Osteoblast (primary cell): ENCODE data around the gene UFD1. TPM values are rescaled to one million over a fixed set of nuclear protein-coding genes. Genes with fewer than 3 reads are reported as not detected.

Experiments used
- DNase-seq: peaks from one replicate; pipeline ENCODE4 v3.0.0; 2011; ENCODE audit warnings: low spot score, mixed read lengths; ENCODE audit not compliant: insufficient read length; ENCODE audit errors: missing footprints
- H2AFZ ChIP-seq: 2 replicates; pipeline ENCODE4 v1.6.0; 2011; ENCODE audit warnings: mild to moderate bottlenecking, low read length
- H3K27ac ChIP-seq: 2 replicates; pipeline ENCODE4 v1.5.1; 2011; ENCODE audit warnings: mild to moderate bottlenecking, low read depth, low read length, moderate library complexity
- H3K27me3 ChIP-seq: 2 replicates; pipeline ENCODE4 v1.6.0; 2012; ENCODE audit warnings: mild to moderate bottlenecking, control low read depth, inconsistent platforms, low read length, moderate library complexity; ENCODE audit not compliant: insufficient read depth
- H3K36me3 ChIP-seq: 2 replicates; pipeline ENCODE4 v1.5.1; 2011; ENCODE audit warnings: mild to moderate bottlenecking, low read length, control low read depth, moderate library complexity; ENCODE audit not compliant: insufficient read depth
- H3K4me1 ChIP-seq: 2 replicates; pipeline ENCODE4 v1.5.1; 2011; ENCODE audit warnings: mild to moderate bottlenecking, low read length, control low read depth, moderate library complexity; ENCODE audit not compliant: insufficient read depth
- H3K4me2 ChIP-seq: 2 replicates; pipeline ENCODE4 v1.6.0; 2011; ENCODE audit warnings: mild to moderate bottlenecking, low read length; ENCODE audit not compliant: insufficient read depth
- H3K4me3 ChIP-seq: fragments of 200-600 bp; sonication (generic); 3 replicates; pipeline ENCODE4 v1.5.1; 2012; ENCODE audit warnings: mild to moderate bottlenecking, low read length, inconsistent platforms; ENCODE audit not compliant: insufficient read depth
- H3K79me2 ChIP-seq: 2 replicates; pipeline ENCODE4 v1.6.0; 2012; ENCODE audit warnings: mild to moderate bottlenecking, low read length, control low read depth, inconsistent platforms; ENCODE audit not compliant: insufficient read depth
- H3K9me3 ChIP-seq: 2 replicates; pipeline ENCODE4 v1.5.1; 2011; ENCODE audit warnings: low read depth, low read length, control low read depth
- H4K20me1 ChIP-seq: 2 replicates; pipeline ENCODE4 v1.6.0; 2012; ENCODE audit warnings: mild to moderate bottlenecking, low read length, control low read depth; ENCODE audit not compliant: insufficient read depth
- total RNA-seq: library from RNA; depleted of rRNA; stranded (reverse); fragments of >200 nt; gene quantifications from 2 replicates; pipeline ENCODE4 v1.2.3, GENCODE V29; 2012
- TF ChIP-seq, protein P1 (sequence below): IDR thresholded peaks from 2 replicates; pipeline ENCODE4 v1.5.1; 2011; ENCODE audit warnings: mild to moderate bottlenecking, low read depth, low read length, moderate library complexity; ENCODE audit errors: extremely low read depth

The UFD1 gene
- total RNA-seq, 1 donor, result 56.8 TPM

DNA sequence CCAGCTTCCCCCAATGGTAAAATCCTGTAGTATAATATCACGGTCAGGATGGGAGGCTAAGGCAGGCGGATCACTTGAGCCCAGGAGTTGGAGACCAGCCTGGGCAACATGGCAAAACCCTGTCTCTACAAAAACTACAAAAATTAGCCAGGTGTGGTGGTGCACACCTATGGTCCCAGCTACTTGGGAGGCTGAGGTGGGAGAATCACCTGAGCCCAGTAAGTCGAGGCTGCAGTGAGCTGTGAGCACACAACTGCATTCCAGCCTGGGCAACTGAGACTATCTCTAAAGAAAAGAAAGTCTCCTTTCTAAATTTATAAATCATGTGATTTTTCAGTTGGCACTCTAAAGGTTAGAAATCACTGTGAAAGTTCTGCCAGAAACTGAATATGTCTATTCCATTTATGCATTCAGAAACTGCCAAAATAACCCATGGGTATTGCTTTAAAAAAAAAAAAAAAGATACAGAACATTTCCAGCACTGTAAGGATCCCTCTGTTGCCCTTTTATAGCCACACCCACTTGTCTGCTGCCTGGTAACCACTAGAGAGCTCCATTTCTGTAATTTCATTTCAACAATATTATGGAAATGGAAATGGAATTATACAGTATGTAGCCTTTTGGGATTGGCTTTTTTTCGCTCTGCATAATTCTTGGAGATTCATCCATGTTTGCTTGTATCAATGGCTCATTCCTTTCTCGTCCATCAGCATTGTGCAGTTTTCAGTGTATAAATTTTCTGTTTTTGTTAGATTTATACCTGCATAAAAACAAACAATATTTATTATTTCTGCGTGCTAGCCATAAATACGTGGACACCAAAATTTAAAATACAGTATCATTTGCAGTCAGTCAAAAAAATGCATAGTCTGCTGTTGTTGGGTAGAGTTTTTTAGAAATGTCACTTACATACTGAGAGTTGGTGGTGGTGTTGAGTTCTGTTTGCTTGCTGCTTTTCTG, 10.2 kb upstream of the UFD1 start:
- Histone ChIP-seq H3K4me2 (no peak overlapping the region), H3K9me3 (no peaks in the 10 kb centered on the region), H4K20me1 (no peaks in the 10 kb centered on the region), H3K36me3 (peaks cover 11% of the 10 kb centered on the region), H3K79me2 (no peaks in the 10 kb centered on the region), H3K27ac (no peak overlapping the region), H2AFZ (no peak overlapping the region), H3K4me1 (no peaks in the 10 kb centered on the region), H3K4me3 (no peak overlapping the region), H3K27me3 (no peaks in the 10 kb centered on the region)
- peak; percentile 58 for DNase-seq
- TF ChIP-seq, protein P1, sequence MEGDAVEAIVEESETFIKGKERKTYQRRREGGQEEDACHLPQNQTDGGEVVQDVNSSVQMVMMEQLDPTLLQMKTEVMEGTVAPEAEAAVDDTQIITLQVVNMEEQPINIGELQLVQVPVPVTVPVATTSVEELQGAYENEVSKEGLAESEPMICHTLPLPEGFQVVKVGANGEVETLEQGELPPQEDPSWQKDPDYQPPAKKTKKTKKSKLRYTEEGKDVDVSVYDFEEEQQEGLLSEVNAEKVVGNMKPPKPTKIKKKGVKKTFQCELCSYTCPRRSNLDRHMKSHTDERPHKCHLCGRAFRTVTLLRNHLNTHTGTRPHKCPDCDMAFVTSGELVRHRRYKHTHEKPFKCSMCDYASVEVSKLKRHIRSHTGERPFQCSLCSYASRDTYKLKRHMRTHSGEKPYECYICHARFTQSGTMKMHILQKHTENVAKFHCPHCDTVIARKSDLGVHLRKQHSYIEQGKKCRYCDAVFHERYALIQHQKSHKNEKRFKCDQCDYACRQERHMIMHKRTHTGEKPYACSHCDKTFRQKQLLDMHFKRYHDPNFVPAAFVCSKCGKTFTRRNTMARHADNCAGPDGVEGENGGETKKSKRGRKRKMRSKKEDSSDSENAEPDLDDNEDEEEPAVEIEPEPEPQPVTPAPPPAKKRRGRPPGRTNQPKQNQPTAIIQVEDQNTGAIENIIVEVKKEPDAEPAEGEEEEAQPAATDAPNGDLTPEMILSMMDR, result peak; percentile 18

DNA sequence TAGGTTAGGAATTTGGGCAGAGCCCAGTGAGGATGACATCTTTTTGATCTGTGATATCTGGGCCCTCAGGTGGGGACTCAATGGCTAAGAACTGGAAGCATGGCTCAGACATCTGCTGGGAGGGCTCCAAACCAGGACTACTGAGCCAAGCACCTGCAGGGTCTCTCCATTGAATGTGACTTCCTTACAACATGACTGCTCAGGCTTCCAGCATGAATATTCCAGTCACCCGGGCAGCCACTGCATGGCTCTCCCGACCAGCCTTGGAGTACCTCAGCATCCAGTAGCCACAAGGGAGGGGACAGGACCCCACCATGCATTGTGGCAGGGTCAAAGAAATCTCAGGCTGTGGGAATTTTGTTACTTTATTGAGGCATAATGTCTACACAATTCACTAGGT, 9.3 kb upstream of the UFD1 start:
- no peak overlapping the region for H3K4me3 ChIP-seq
- H3K36me3 ChIP-seq, result peaks cover 13% of the 10 kb centered on the region
- TF ChIP-seq, protein P1, result no peak
- no peak for DNase-seq
- no peaks in the 10 kb centered on the region for H4K20me1 ChIP-seq
- no peaks in the 10 kb centered on the region for H3K27me3 ChIP-seq
- no peak overlapping the region for H3K4me2 ChIP-seq
- H2AFZ ChIP-seq, result no peak overlapping the region
- H3K27ac ChIP-seq, result no peak overlapping the region
- H3K79me2 ChIP-seq, result no peaks in the 10 kb centered on the region
- no peaks in the 10 kb centered on the region for H3K4me1 ChIP-seq
- no peaks in the 10 kb centered on the region for H3K9me3 ChIP-seq

DNA sequence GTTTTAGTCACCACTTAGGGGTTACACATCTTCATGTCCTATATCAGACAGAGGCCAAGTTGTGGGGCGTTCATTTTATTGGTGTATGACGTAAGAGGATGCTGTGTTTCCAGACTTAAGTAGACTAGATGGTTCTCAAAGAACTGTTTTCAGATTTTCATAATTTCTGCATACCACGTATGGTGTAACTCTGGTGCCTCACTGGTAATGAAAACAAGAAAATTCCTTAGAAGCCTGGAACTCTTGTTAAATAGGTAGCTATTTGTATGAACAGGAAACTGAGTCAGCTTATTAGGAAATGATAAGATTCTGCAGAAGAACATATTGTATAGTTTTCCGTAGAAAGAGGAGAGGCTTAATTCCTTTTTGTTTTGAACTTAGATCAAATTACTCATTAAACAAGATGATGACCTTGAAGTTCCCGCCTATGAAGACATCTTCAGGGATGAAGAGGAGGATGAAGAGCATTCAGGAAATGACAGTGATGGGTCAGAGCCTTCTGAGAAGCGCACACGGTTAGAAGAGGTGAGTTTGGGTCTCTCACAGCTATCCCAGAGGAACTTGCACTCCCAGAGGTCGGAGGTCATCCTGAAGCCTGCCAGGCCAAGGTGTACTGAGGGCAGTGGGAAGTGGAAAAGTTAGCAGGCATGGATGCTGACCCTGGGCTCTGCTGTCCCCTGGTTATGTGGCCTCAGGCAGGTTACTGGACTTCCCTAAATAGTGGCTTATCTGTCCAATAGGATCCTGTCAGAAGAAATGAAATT, 4.7 kb upstream of the UFD1 start:
- Histone ChIP-seq H4K20me1 (peaks cover under 1% of the 10 kb centered on the region), H3K4me2 (no peak overlapping the region), H3K27ac (no peak overlapping the region), H3K4me1 (peaks cover 11% of the 10 kb centered on the region), H2AFZ (no peak overlapping the region), H3K9me3 (no peaks in the 10 kb centered on the region), H3K79me2 (peaks cover 19% of the 10 kb centered on the region), H3K36me3 (peaks cover 13% of the 10 kb centered on the region), H3K27me3 (no peaks in the 10 kb centered on the region), H3K4me3 (no peak overlapping the region)
- TF ChIP-seq, protein P1, result no peak
- no peak for DNase-seq

DNA sequence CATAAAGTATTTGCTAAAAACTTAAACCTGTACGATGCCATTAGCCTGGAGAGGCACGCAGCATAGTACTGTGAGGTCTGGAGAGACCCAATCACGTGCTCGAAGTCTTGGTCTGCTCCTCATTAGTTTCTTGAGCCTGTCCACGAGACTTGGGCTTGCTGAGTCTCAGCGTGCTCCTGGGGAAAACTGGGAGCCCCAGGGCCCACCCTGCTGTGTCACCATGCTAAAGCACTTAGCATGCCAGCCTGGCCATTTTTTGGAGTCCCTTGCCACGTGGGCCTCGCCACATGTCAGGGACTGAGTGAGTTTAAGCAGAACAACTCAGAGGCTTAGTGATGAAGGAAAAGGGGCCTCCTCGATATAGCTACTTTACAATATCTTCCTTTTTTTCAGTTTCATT, 3.3 kb upstream of the UFD1 start:
- Histone ChIP-seq H3K27ac (no peak overlapping the region), H3K4me3 (no peak overlapping the region), H3K4me1 (peaks cover 19% of the 10 kb centered on the region), H3K79me2 (peaks cover 32% of the 10 kb centered on the region), H2AFZ (no peak overlapping the region), H3K36me3 (peaks cover 13% of the 10 kb centered on the region), H3K9me3 (no peaks in the 10 kb centered on the region), H3K4me2 (no peak overlapping the region), H4K20me1 (peaks cover 14% of the 10 kb centered on the region), H3K27me3 (no peaks in the 10 kb centered on the region)
- TF ChIP-seq, protein P1, result no peak
- no peak for DNase-seq
